Measurements from ENCODE around the gene CD99L2.
"Not testable (repeated sequence)": the region's sequence is repeated elsewhere in the genome, so short reads cannot be mapped to it uniquely, and the experiment has no call there.

DNA sequence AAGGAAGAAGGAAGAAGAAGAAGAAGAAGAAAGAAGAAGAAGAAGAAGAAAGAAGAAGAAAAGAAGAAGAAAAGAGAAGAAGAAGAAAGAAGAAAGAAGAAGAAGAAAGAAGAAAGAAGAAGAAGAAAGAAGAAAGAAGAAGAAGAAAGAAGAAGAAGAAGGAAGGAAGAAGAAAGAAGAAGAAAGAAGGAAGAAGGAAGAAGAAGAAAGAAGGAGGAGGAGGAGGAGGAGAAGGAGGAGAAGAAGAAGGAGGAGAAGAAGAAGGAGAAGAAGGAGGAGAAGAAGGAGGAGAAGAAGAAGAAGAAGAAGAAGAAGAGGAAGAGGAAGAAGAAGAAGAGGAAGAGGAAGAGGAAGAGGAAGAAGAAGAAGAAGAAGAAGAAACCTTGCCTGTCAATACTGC, 74.1 kb downstream of the CD99L2 start:
- not testable (repeated sequence) for TF ChIP-seq POLR2A (IDR thresholded peaks at IDR 0.05; ENCODE audit: low read depth, low read length); BACH1 (IDR thresholded peaks at IDR 0.05; ENCODE audit: borderline replicate concordance); CEBPB (IDR thresholded peaks at IDR 0.05; ENCODE audit: borderline replicate concordance in 1 of 2, low read depth in 2 of 2, low read length in 2 of 2); YY1 (IDR thresholded peaks at IDR 0.05; ENCODE audit: low read depth, low read length); RAD51 (IDR thresholded peaks at IDR 0.05); RAD21 (IDR thresholded peaks at IDR 0.05; ENCODE audit: insufficient read depth, low read depth, low read length); TCF12 (IDR thresholded peaks at IDR 0.05; ENCODE audit: low read depth, low read length); EP300 (IDR thresholded peaks at IDR 0.05; ENCODE audit: borderline replicate concordance in 1 of 2, control insufficient read depth in 1 of 2, low read depth in 2 of 2, low read length in 2 of 2); CREB1 (IDR thresholded peaks at IDR 0.05; ENCODE audit: low read depth); MXI1 (IDR thresholded peaks at IDR 0.05; ENCODE audit: low read depth, low read length)
- TF ChIP-seq, protein P1, sequence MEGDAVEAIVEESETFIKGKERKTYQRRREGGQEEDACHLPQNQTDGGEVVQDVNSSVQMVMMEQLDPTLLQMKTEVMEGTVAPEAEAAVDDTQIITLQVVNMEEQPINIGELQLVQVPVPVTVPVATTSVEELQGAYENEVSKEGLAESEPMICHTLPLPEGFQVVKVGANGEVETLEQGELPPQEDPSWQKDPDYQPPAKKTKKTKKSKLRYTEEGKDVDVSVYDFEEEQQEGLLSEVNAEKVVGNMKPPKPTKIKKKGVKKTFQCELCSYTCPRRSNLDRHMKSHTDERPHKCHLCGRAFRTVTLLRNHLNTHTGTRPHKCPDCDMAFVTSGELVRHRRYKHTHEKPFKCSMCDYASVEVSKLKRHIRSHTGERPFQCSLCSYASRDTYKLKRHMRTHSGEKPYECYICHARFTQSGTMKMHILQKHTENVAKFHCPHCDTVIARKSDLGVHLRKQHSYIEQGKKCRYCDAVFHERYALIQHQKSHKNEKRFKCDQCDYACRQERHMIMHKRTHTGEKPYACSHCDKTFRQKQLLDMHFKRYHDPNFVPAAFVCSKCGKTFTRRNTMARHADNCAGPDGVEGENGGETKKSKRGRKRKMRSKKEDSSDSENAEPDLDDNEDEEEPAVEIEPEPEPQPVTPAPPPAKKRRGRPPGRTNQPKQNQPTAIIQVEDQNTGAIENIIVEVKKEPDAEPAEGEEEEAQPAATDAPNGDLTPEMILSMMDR (IDR thresholded peaks at IDR 0.05 in 2 of 3, conservative IDR thresholded peaks at IDR 0.05 in 1 of 3; ENCODE audit: control insufficient read depth in 2 of 3, extremely low read depth in 1 of 3, insufficient read depth in 1 of 3, low read depth in 3 of 3, low read length in 3 of 3), result not testable (repeated sequence)
- TF ChIP-seq, protein P2, sequence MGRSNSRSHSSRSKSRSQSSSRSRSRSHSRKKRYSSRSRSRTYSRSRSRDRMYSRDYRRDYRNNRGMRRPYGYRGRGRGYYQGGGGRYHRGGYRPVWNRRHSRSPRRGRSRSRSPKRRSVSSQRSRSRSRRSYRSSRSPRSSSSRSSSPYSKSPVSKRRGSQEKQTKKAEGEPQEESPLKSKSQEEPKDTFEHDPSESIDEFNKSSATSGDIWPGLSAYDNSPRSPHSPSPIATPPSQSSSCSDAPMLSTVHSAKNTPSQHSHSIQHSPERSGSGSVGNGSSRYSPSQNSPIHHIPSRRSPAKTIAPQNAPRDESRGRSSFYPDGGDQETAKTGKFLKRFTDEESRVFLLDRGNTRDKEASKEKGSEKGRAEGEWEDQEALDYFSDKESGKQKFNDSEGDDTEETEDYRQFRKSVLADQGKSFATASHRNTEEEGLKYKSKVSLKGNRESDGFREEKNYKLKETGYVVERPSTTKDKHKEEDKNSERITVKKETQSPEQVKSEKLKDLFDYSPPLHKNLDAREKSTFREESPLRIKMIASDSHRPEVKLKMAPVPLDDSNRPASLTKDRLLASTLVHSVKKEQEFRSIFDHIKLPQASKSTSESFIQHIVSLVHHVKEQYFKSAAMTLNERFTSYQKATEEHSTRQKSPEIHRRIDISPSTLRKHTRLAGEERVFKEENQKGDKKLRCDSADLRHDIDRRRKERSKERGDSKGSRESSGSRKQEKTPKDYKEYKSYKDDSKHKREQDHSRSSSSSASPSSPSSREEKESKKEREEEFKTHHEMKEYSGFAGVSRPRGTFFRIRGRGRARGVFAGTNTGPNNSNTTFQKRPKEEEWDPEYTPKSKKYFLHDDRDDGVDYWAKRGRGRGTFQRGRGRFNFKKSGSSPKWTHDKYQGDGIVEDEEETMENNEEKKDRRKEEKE (IDR thresholded peaks at IDR 0.05), result not testable (repeated sequence)

Measured in GM12878 (cell line).